HG02571 (cell line): ENCODE results near the gene LRIG3.
A peak's percentile ranks its signal among the peaks of the same experiment; 100 is the strongest.

Experiments used
- ATAC-seq: cut with Tn5 transposase; IDR thresholded peaks from one replicate; pipeline ENCODE4 v1.9.1; 2021; ENCODE audit warnings: mild to moderate bottlenecking, moderate library complexity; ENCODE audit not compliant: unreplicated experiment

LRIG3 gene

DNA sequence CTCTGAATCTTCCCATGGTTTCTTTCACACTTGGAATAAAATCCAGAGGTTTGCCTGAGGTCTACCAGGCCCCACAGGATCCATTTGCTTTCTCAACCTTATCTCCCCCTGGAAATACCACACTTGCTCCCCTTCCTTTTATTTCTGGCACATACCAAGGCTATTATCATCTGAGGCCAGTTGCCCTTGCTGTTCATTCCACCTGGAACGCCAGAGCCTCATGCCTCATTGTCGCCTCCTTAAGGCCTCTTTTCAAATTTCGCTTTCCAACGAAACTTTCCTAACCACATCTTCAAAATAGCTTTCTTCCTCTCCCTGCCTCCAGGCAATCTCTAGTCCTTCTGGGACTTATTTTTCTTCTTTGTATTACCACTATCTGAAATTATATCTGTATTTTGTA, 11.2 kb upstream of the LRIG3 start:
- no peak for ATAC-seq

GRCh38 chr12:58930770-58931324, 10.5 kb upstream of the LRIG3 start:
- no peak for ATAC-seq

- ATAC-seq: no peak
Measured at GRCh38 chr12:58927120-58927519, 6.8 kb upstream of the LRIG3 start.

DNA sequence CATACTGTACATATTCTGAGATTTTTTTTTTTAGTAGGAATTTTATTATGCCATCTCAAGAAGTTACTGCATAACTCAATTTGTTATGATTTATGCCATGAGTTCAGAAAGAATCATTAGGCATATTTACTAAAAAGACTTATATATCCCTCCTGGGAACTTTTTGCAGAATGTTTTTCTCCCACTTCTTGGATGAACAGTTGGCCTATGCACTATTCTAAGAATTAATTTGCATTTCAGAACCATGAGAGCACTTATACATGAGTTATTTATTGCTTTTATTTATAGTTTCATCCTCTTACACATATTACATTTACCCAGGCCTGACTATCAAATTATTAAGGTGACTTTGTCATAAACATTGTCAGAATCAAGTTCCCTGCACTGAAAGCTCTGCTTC, 6.3 kb upstream of the LRIG3 start:
- no peak for ATAC-seq

- ATAC-seq: no peak
Measured at GRCh38 chr12:58925751-58926150, 5.4 kb upstream of the LRIG3 start.

- ATAC-seq: no peak
Measured at GRCh38 chr12:58925111-58925611, 4.9 kb upstream of the LRIG3 start.

DNA sequence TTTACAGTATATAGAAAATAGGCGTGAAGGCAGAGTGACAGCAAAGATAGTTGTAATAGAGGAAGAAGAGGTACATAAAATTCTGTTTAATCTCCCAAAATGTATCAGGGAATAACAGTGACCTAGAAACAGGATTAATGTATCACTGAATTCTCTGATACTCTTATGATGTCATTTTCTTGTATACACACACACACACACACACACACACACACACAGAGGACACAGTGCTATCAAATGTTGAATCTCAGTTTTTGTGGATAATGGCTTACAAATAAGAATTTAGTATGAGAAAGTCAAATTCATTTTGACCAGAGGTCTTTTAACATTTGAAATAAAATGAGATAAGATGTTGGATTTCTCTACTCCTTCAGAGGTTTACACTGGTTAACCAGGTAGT, 4.3 kb upstream of the LRIG3 start:
- ATAC-seq: no peak

DNA sequence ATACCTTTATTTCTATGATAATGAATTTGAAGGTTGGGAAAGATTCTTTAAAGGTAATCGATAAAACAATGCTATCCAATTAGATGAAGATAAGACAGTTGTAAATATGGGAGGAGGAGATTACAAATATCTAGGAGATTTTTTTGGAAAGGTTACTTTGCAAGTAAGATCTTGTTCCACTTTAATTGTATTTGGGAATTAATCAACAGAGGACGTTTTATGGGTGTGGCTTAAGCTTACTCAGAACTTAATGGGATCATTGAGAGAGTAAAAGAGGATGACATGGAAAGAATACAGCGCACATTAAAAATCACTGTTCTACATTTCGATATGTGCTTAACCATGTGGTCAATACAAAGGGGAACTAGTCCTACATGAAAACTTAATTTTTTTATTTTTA, 3.5 kb upstream of the LRIG3 start:
- no peak for ATAC-seq

- no peak for ATAC-seq
Measured at GRCh38 chr12:58922849-58923248, 2.5 kb upstream of the LRIG3 start.

- ATAC-seq: no peak
Measured at GRCh38 chr12:58920961-58921861, 907 bp upstream of the LRIG3 start.

DNA sequence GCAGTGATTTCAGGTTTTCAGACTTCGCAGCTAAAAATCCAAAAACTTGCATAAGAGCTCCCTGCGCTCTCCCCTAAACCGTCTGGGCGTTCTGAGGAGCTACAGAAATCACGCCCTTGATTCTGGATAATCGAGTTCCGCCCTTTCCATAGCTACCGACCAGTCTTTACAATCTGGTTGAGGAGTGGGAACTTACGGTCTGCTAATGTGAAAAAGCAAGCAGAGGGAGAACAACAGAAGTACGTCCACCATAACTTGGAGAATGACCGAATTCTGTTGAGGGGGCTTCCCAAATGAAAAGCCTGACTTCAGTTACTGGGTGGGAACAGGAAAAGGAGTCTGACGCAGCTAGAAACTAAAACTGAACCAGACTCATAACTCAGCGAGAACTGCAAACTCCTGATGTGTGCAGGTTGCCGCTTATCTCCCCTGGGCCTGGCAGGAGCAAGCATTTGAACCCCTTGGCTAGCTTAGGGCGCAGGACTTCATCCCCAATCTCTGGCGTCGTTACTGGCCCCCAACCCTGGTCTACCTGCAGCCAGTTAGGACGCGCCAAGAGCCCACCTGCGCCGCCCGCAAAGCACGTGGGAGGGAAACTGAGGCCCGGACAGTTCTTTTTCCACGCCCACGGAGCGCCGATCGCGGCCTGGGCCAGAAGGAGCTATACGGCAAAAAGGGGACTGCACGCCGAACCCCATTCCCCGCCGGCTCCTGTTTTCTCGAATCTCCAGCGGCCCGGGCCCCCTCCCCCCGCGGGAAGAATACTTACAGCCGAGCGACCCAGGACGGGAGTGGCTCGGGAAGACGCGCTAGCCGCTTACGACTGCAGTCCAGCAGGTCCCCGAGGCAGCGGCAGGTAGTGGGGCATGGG, 838 bp downstream of the LRIG3 start:
- peak; percentile 39 for ATAC-seq

- no peak for ATAC-seq
Measured at GRCh38 chr12:58918469-58918844, 1.8 kb downstream of the LRIG3 start.

- no peak for ATAC-seq
Measured at GRCh38 chr12:58917699-58918468, 2.4 kb downstream of the LRIG3 start.

DNA sequence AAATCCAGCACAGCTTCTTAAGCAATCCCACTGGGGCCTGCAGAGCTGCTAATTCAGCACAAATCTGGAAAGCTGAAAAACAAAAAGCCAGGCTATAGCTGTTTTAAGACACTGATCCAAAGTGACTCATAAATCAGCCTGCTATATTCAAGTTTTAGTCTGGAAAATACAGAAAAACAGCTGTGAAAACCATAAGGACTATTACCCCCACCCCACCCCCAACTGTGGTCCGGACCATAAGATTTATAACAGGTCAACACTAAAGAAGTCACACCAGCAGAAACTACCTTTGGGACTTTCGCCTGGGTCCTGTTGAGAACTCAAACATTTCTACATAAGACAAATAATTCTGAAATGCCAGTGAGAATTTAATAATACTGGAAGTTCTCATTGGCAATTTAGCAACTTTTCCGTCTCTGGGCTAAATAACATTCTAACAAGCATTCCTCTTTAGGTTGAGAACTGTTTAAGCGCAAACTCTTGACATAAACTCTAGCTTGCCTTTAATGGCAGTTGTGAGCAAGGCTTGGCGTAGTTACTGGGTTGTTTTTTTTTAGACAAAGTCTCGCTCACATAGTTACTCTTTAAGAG, 3.3 kb downstream of the LRIG3 start:
- no peak for ATAC-seq

DNA sequence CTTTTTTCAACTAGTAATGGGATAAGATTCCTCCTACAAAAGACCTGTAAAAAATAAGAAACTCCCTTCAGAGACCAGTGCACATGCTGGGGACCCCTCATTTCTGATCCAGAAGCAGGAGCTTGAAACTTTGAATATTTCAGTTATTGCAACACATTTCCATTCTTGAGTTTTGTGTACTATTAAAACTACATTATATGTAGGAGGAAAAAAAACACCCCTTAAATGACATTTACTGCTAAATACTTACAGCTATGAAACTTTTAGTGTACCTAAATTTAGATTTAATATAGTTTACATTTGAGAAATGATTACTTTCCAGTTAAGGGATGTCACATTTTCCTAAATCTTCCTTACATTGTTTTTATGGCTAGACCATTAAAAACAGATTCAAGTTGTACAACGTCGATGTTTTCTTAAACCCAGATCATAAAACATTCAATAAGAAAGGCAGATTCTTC, 4.1 kb downstream of the LRIG3 start:
- ATAC-seq: no peak

DNA sequence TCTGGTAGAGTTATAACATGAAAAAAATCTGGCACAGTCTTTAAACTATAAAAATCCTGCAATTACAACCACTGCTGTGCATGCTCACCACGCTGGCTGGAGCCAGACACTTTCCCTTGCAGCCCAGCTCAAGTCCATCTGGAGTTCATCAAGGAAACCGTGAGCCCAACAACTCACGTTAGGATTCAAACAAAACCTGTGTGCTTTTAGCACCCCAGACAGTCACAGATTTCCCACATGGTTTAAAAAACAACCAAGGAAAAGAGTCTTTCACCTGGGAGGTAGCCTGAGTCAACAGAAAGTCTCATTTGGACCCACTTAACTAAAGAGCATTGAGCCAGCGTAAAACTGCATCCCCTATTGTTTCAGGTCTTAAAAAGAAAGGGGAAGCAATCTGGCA, 4.7 kb downstream of the LRIG3 start:
- ATAC-seq: no peak

DNA sequence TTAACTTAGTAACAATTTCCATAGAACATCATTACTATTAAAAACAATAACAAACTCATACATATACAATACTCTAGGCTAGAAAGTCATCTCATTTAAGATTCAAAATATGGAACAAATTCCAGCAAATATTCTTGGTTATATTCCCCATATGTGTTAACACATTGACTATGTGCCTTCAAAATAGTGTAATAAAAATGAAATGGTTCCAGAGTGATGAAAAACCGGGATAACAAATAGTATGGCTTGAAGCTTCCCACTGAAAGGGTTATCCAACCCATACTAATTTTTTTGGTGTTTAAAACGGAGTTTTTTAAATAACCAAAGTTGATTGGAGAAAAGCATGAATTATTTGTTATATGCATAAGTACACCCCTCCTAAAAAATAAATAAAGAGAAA, 5.3 kb downstream of the LRIG3 start:
- ATAC-seq: no peak

GRCh38 chr12:58914457-58914856, 5.8 kb downstream of the LRIG3 start:
- no peak for ATAC-seq

DNA sequence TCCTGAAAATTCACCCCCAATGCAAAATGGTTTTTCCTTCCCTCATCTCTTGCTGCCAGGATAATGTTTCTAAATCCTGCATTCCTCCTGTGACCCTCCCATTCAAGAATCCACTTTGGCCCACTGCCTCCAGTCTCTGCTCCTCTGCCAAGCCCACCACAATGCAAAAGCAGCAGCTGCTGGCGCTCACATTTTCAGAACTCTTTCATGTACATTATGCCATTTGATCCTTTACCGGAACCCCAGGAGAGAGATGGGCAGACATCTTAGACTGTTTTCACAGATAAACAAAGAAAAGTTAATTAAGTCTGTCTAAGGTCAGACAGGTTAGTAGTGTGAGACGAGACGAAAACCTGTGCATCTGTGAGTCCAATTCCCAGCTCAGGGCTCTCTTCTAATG, 12.9 kb downstream of the LRIG3 start:
- ATAC-seq: no peak

- ATAC-seq: no peak
Measured at GRCh38 chr12:58906917-58907316, 13.4 kb downstream of the LRIG3 start.
